Stomach smooth muscle (tissue), 2 donors: ENCODE data around the gene GCLC.
"Not testable (repeated sequence)": the region's sequence is repeated elsewhere in the genome, so short reads cannot be mapped to it uniquely, and the experiment has no call there.

ENCODE experiments used
- H3K27ac ChIP-seq: one replicate; pipeline ENCODE4 v1.7.0; 2013; ENCODE audit warnings: mild to moderate bottlenecking, low read length, inconsistent platforms
- H3K27me3 ChIP-seq, 2 donors: one replicate each; pipeline ENCODE4 v1.7.0; 2013; ENCODE audit warnings: low read length in 2 of 2; ENCODE audit not compliant: insufficient read depth in 2 of 2, control insufficient read depth in 1 of 2
- H3K36me3 ChIP-seq, 2 donors: one replicate each; pipeline ENCODE4 v1.7.0; 2013; ENCODE audit warnings: low read length in 2 of 2; ENCODE audit not compliant: control insufficient read depth in 2 of 2, insufficient read depth in 2 of 2
- H3K4me1 ChIP-seq: one replicate; pipeline ENCODE4 v1.7.0; 2013; ENCODE audit warnings: low read length; ENCODE audit not compliant: control insufficient read depth, insufficient read depth
- H3K4me3 ChIP-seq, 2 donors: one replicate each; pipeline ENCODE4 v1.7.0; 2013; ENCODE audit warnings: low read length in 2 of 2
- H3K9ac ChIP-seq, 2 donors: one replicate each; pipeline ENCODE4 v1.7.0; 2013; ENCODE audit warnings: low read length in 2 of 2, mild to moderate bottlenecking in 1 of 2
- H3K9me3 ChIP-seq, 2 donors: one replicate each; pipeline ENCODE4 v1.7.0; 2013; ENCODE audit warnings: low read length in 2 of 2; ENCODE audit not compliant: control insufficient read depth in 2 of 2
- donor health status: healthy.
- donor health status: Pancreatic carcinoma.

GCLC gene

DNA sequence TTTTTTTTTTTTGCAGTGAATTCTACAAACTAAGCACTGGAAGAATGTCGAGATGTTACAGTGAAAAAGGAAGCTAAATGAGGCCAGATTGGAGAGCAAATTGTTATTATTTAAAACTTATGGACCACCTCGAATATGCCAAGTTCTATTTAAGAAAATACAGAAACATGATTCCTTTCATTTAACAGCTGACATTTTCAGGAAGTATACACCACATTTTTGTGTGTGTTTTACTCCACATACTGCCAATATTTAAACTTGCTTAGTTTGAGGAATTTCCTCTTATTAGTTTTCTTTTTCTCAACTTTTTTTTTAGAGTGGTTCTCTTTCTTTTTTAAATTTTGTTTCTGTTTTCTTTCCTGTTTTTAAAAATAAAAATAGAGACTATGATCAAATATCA, 37.0 kb upstream of the GCLC start:
- H3K9me3 ChIP-seq, result no peaks in the 10 kb centered on the region
- H3K4me1 ChIP-seq, result no peaks in the 10 kb centered on the region
- no peak overlapping the region for H3K27ac ChIP-seq
- H3K36me3 ChIP-seq, result no peaks in the 10 kb centered on the region
- H3K27me3 ChIP-seq, result no peaks in the 10 kb centered on the region
- H3K9ac ChIP-seq, result no peak overlapping the region
- no peak overlapping the region for H3K4me3 ChIP-seq

DNA sequence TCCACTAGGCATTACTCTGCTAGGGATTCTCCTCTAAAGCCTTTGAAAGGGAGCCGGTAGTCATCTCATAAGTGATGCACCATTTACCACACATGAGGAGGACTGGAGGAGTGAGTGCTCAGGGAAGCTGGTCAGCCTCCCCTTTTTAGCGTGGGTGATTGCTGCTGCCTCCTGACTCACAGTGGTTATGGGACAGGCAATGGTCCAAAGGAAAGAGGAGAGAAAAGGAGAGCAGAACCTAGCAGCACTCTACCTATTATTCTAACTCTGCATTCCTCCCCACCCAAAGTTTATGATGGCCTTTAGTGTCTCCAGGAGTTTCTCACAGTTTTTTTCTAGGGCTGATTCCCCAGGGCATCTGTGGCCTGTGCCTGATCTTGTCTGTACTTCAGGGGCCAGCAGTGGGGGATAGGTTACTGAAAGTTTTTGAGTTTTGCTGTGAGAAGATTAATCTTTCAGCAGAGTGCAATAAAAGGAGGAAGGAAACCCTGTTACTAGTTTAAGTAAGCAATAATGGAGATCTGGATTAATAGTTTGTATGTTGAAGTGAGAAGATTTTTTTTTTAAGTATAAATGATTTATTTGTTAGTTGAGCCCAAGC, 36.4 kb upstream of the GCLC start:
- Histone ChIP-seq H3K36me3 (no peaks in the 10 kb centered on the region), H3K4me3 (no peak overlapping the region), H3K9me3 (no peaks in the 10 kb centered on the region), H3K27me3 (no peaks in the 10 kb centered on the region), H3K9ac (no peak overlapping the region), H3K27ac (no peak overlapping the region), H3K4me1 (no peaks in the 10 kb centered on the region)

- Histone ChIP-seq H3K36me3 (no peaks in the 10 kb centered on the region), H3K27ac (no peak overlapping the region), H3K9ac (no peak overlapping the region), H3K9me3 (no peaks in the 10 kb centered on the region), H3K4me1 (no peaks in the 10 kb centered on the region), H3K4me3 (no peak overlapping the region), H3K27me3 (no peaks in the 10 kb centered on the region)
Measured at GRCh38 chr6:53579338-53579737, 34.4 kb upstream of the GCLC start.

- Histone ChIP-seq H3K27me3 (no peaks in the 10 kb centered on the region), H3K27ac (no peak overlapping the region), H3K9ac (no peak overlapping the region), H3K4me1 (no peaks in the 10 kb centered on the region), H3K36me3 (no peaks in the 10 kb centered on the region), H3K9me3 (no peaks in the 10 kb centered on the region), H3K4me3 (no peak overlapping the region)
Measured at GRCh38 chr6:53578371-53578770, 33.5 kb upstream of the GCLC start.

DNA sequence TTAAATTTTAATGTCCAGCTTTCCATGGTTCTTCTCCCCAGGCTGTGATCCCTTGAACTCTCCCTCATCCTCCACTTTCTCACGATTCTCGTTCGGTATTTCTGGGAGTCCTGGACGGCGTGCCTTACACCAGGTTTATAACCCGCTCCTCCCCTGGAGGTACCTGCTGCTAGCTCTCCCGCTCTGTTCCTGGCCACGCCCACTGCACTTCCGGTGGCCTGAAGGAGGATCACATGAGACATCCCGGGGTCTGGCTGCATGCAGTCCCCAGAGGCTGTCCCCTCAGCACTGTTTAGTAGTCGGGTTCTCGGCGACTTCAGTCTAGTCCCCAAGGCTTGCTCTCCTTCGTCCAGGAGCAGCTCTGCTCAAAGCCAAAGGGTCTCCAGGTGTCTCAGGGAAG, 28.4 kb upstream of the GCLC start:
- Histone ChIP-seq H3K27ac (no peak overlapping the region), H3K9me3 (no peaks in the 10 kb centered on the region), H3K4me3 (no peak overlapping the region), H3K9ac (no peak overlapping the region), H3K27me3 (no peaks in the 10 kb centered on the region), H3K36me3 (no peaks in the 10 kb centered on the region), H3K4me1 (no peaks in the 10 kb centered on the region)

DNA sequence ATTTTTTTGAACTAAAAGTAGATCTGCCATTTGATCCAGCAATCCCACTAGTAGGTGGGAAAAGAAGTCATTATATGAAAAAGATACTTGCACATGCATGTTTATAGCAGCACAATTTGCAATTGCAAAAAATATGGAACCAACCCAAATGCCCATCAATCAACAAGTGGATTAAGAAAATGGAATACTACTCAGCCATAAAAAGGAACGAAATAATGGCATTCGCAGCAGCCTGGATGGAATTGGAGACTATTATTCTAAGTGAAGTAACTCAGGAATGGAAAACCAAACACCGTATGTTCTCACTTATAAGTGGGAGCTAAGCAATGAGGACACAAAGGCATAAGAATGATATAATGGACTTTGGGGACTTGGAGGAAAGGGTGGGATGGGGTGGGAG, 27.5 kb upstream of the GCLC start:
- H3K9me3 ChIP-seq, H3K36me3 ChIP-seq, H3K27me3 ChIP-seq, H3K9ac ChIP-seq, H3K4me1 ChIP-seq, H3K27ac ChIP-seq, H3K4me3 ChIP-seq: not testable (repeated sequence)

- no peak overlapping the region for H3K9ac ChIP-seq
- H3K4me1 ChIP-seq, result no peaks in the 10 kb centered on the region
- no peaks in the 10 kb centered on the region for H3K36me3 ChIP-seq
- H3K27ac ChIP-seq, result no peak overlapping the region
- no peak overlapping the region for H3K4me3 ChIP-seq
- no peaks in the 10 kb centered on the region for H3K27me3 ChIP-seq
- no peaks in the 10 kb centered on the region for H3K9me3 ChIP-seq
Measured at GRCh38 chr6:53568776-53569616, 24.1 kb upstream of the GCLC start.

GRCh38 chr6:53567701-53568100, 22.8 kb upstream of the GCLC start:
- no peak overlapping the region for H3K27ac ChIP-seq
- no peaks in the 10 kb centered on the region for H3K36me3 ChIP-seq
- H3K4me1 ChIP-seq, result no peaks in the 10 kb centered on the region
- no peaks in the 10 kb centered on the region for H3K27me3 ChIP-seq
- no peak overlapping the region for H3K9ac ChIP-seq
- H3K4me3 ChIP-seq, result no peak overlapping the region
- no peaks in the 10 kb centered on the region for H3K9me3 ChIP-seq

GRCh38 chr6:53566755-53567154, 21.9 kb upstream of the GCLC start:
- H3K36me3 ChIP-seq, result no peaks in the 10 kb centered on the region
- H3K4me1 ChIP-seq, result no peaks in the 10 kb centered on the region
- no peak overlapping the region for H3K27ac ChIP-seq
- no peak overlapping the region for H3K4me3 ChIP-seq
- H3K27me3 ChIP-seq, result no peaks in the 10 kb centered on the region
- H3K9ac ChIP-seq, result no peak overlapping the region
- H3K9me3 ChIP-seq, result no peaks in the 10 kb centered on the region

DNA sequence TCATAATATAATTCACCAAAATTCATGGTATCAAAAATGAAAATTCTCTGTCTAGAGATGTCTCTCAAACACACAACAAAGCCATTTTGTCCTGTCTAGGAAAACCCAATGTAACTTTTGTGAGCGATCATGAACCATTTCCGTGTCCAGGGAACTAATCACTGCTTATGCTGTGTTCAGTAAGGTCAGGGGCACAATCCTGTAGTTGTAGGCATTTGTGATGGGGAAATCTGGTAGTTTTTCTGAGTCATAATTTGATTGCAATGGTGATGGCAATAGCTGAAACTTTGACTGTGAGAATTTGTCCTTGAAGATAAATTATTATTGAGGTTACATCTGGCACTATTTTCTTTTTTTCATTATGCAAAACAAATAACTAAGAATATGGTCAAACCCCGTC, 21.0 kb upstream of the GCLC start:
- H3K27me3 ChIP-seq, result no peaks in the 10 kb centered on the region
- no peaks in the 10 kb centered on the region for H3K9me3 ChIP-seq
- H3K4me3 ChIP-seq, result no peak overlapping the region
- no peaks in the 10 kb centered on the region for H3K4me1 ChIP-seq
- no peaks in the 10 kb centered on the region for H3K36me3 ChIP-seq
- no peak overlapping the region for H3K9ac ChIP-seq
- no peak overlapping the region for H3K27ac ChIP-seq

DNA sequence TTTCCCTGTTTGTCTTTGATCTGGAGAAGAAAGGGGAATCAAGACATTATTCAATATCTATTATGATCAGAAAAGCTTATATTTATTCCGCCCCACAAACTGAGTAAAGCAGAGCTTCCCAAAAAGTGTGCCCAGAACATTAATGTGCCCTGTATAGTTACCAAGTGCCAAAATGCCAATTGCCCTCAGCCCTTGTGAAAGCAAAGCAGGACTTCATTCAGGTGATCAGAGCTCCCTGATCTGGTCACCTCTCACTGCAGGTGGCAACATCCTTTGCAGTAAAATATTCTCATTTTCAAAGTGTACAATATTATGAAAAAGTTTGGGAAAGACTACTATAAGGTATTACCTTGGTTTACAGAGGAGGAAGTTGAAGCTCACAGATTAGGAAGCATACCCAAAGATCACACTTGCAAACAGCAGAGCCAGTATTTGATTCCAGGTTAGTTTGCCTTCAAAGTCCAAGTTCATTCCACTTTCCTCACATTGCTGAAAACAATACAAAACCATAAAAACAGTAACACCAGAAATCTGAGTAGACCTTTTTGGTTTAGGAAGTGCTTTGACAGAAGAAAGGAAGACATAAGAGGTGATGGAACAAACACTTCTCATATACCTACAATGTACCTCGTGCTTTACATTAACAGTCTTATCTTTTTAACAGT, 19.6 kb upstream of the GCLC start:
- Histone ChIP-seq H3K36me3 (no peaks in the 10 kb centered on the region), H3K9ac (no peak overlapping the region), H3K9me3 (no peaks in the 10 kb centered on the region), H3K4me3 (no peak overlapping the region), H3K27me3 (no peaks in the 10 kb centered on the region), H3K27ac (no peak overlapping the region), H3K4me1 (no peaks in the 10 kb centered on the region)
